IPS-15b (cell line): ENCODE measurements around the gene XIRP2.

Experiments used
- H3K27me3 ChIP-seq: one replicate; pipeline ENCODE4 v1.6.1; 2013; ENCODE audit warnings: low read length; ENCODE audit not compliant: control insufficient read depth, insufficient read depth
- H3K36me3 ChIP-seq: one replicate; pipeline ENCODE4 v1.6.1; 2013; ENCODE audit warnings: low read length; ENCODE audit not compliant: control insufficient read depth, insufficient read depth
- H3K4me1 ChIP-seq: one replicate; pipeline ENCODE4 v1.6.1; 2013; ENCODE audit warnings: mild to moderate bottlenecking, low read length; ENCODE audit not compliant: control insufficient read depth, insufficient read depth
- H3K4me3 ChIP-seq: one replicate; pipeline ENCODE4 v1.5.1; 2013; ENCODE audit warnings: low read depth, low read length
- H3K9ac ChIP-seq: one replicate; pipeline ENCODE4 v1.6.1; 2013; ENCODE audit warnings: low read depth, mild to moderate bottlenecking, low read length
- H3K9me3 ChIP-seq: one replicate; pipeline ENCODE4 v1.6.1; 2013; ENCODE audit warnings: mild to moderate bottlenecking, low read length; ENCODE audit not compliant: control insufficient read depth, insufficient read depth

XIRP2 gene

DNA sequence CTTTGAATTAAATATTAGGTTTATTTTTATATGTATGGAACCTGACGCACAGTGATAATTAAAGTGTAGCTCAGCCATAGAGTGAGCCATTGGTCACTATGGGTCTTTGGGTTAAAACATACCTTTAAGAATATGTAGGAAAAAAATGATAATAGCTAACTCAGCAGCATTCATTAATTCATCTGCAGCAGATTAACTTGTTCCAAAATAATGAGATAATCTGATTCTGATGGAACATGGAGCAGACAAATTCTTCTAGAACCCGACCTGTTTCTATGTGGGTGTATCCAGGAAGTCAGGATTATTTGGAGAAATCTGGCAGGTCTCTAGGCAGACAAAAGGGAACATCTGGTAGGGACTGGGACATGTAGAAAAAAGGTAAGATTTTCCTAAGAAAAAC, at the start of gene XIRP2:
TSS of gene XIRP2 (plus strand) at position 301 of the 400 bp plus-strand sequence. CDS start 15,003 bp downstream, outside the sequence.
- H3K36me3 ChIP-seq = no peaks in the 10 kb centered on the region
- H3K27me3 ChIP-seq = no peaks in the 10 kb centered on the region
- no peak within 1 kb of the TSS for H3K4me3 ChIP-seq
- no peaks in the 10 kb centered on the region for H3K9me3 ChIP-seq
- H3K9ac ChIP-seq = no peak within 1 kb of the TSS
- peaks cover 3% of the 10 kb centered on the region for H3K4me1 ChIP-seq

- Histone ChIP-seq H3K27me3 (no peaks in the 10 kb centered on the region), H3K9ac (no peak overlapping the region), H3K4me1 (peaks cover 3% of the 10 kb centered on the region), H3K9me3 (no peaks in the 10 kb centered on the region), H3K36me3 (no peaks in the 10 kb centered on the region), H3K4me3 (no peak overlapping the region)
These were observed 47.1 kb upstream of the XIRP2 start for GRCh38 chr2:166841152-166841551.

DNA sequence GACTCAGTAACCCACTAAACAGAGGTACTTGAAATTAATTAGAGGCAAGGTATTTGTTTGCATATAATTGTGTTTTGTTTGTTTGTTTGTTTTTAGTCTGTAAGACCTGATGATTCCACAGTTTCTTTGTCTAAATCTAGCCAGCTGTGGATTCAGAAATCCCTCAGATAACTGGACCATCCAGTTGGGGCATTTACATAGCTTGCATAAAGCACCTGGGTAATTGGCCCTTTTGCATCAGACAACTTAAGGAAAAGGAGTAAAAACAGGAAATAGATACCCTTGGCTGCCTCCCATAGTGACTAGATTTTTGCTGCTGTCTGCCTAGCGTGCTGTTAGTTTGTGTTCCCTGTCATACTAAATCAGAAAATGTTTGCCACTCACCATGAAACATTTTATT, 46.6 kb upstream of the XIRP2 start:
- Histone ChIP-seq H3K4me3 (no peak overlapping the region), H3K9me3 (no peaks in the 10 kb centered on the region), H3K36me3 (no peaks in the 10 kb centered on the region), H3K4me1 (peaks cover 3% of the 10 kb centered on the region), H3K27me3 (no peaks in the 10 kb centered on the region), H3K9ac (no peak overlapping the region)

DNA sequence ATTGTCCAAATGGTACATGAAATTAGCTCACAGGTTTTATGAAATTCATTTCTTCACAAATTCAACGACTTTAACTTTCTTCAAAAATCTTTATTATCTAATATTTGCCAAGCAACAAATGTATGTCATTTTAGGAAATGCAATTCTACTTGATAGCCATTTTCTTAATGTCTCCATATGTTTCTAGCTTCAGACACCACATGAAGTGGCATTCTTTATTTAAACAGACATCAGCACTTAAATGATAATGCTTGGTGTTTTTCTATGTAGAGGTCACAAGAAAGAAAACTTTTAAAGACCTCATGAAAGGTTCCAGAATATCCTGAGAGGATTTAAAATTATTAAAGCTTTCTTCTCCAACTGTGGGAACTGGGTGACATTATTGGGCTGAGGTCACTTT, 44.2 kb upstream of the XIRP2 start:
- H3K4me3 ChIP-seq = no peak overlapping the region
- H3K9ac ChIP-seq = no peak overlapping the region
- peaks cover 3% of the 10 kb centered on the region for H3K4me1 ChIP-seq
- no peaks in the 10 kb centered on the region for H3K36me3 ChIP-seq
- H3K9me3 ChIP-seq = no peaks in the 10 kb centered on the region
- H3K27me3 ChIP-seq = no peaks in the 10 kb centered on the region

DNA sequence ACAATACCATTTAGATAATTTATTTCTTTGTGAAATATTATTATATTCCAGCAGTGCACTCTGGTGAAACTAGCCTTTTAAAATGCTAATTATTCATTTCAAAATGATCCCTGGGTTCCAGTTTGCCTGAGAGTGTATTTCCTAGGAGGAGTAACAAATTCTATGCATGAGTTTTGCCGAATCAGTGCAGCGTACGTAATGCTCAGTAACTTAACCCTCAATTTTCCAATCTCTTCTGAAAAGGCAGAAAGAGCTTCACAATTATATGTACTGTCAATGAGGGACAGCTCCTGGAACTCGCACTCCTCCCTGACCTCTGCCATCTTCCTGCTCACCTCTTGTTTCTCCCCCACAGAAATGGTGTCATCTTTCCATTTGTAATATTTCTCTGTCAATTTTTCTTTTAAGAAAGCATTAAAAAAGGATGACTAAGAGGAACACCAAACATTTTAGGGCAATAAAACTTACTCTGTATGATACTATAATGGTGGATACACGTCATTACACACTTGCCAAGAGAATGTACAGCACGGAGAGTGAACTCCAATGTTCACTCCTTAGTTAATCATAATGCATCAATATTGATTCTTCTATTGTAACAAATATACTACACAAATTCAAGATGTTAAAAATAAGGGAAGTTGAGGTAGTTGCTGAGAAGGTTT, 25.7 kb upstream of the XIRP2 start:
- H3K4me3 ChIP-seq = no peak overlapping the region

GRCh38 chr2:166867874-166868514, 20.3 kb upstream of the XIRP2 start:
- no peaks in the 10 kb centered on the region for H3K4me1 ChIP-seq
- no peaks in the 10 kb centered on the region for H3K27me3 ChIP-seq
- no peaks in the 10 kb centered on the region for H3K36me3 ChIP-seq
- H3K9ac ChIP-seq = no peak overlapping the region
- no peak overlapping the region for H3K4me3 ChIP-seq
- no peaks in the 10 kb centered on the region for H3K9me3 ChIP-seq

More for the DNA sequence above, 25.7 kb upstream of the XIRP2 start:
- H3K9me3 ChIP-seq = no peaks in the 10 kb centered on the region
- no peaks in the 10 kb centered on the region for H3K27me3 ChIP-seq
- H3K9ac ChIP-seq = no peak overlapping the region
- H3K36me3 ChIP-seq = no peaks in the 10 kb centered on the region
- no peaks in the 10 kb centered on the region for H3K4me1 ChIP-seq

- H3K4me3 ChIP-seq = no peak overlapping the region
- no peak overlapping the region for H3K9ac ChIP-seq
- H3K9me3 ChIP-seq = no peaks in the 10 kb centered on the region
- no peaks in the 10 kb centered on the region for H3K27me3 ChIP-seq
- no peaks in the 10 kb centered on the region for H3K36me3 ChIP-seq
- no peaks in the 10 kb centered on the region for H3K4me1 ChIP-seq
These were observed 17.9 kb upstream of the XIRP2 start for GRCh38 chr2:166870346-166870745.

DNA sequence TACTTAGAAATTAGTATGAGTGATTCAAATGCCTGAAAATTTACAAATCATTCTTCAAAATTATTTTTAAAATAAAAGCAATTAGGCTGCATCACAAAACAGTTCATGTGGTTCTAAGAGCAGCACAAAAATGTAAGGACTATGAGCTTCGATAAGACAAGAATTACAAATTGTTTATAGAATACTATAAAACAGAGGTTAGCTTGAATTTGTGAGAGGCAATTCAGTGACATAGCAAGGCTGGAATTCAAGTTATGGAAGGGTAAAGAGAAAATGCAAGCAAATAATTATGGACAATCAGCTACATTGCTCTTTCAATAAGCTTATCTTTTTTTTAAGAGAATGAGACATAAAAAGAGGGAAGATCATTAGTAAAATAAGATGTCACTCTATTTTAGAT, 7.1 kb upstream of the XIRP2 start:
- H3K4me1 ChIP-seq = no peaks in the 10 kb centered on the region
- no peaks in the 10 kb centered on the region for H3K9me3 ChIP-seq
- no peaks in the 10 kb centered on the region for H3K36me3 ChIP-seq
- H3K9ac ChIP-seq = no peak overlapping the region
- no peak overlapping the region for H3K4me3 ChIP-seq
- no peaks in the 10 kb centered on the region for H3K27me3 ChIP-seq

DNA sequence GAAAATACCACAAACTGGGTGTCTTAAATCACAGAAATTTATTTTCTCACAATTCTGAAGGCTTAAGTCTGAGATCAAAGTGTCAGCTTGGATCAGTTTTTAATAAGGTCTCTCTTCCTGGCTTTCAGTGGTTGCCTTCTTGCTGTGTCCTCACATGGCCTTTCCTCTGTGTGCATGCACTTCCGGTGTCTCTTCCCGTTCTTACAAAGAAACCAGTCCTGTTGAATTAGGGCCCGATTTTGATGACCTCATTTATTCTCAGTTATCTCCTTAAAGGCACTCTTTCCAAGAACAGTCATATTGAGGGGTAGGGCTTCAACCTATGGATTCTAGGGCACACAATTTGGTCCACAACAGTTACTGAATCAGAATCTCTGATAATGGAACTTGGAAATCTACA, 5.4 kb upstream of the XIRP2 start:
- no peaks in the 10 kb centered on the region for H3K36me3 ChIP-seq
- no peak overlapping the region for H3K4me3 ChIP-seq
- no peaks in the 10 kb centered on the region for H3K27me3 ChIP-seq
- no peaks in the 10 kb centered on the region for H3K9me3 ChIP-seq
- H3K4me1 ChIP-seq = no peaks in the 10 kb centered on the region
- no peak overlapping the region for H3K9ac ChIP-seq

- Histone ChIP-seq H3K27me3 (no peaks in the 10 kb centered on the region), H3K36me3 (no peaks in the 10 kb centered on the region), H3K4me3 (no peak overlapping the region), H3K9me3 (no peaks in the 10 kb centered on the region), H3K4me1 (peaks cover 3% of the 10 kb centered on the region), H3K9ac (no peak overlapping the region)
These were observed 3.4 kb downstream of the XIRP2 start for GRCh38 chr2:166891727-166892126.

- no peak overlapping the region for H3K4me3 ChIP-seq
- no peaks in the 10 kb centered on the region for H3K36me3 ChIP-seq
- no peaks in the 10 kb centered on the region for H3K27me3 ChIP-seq
- H3K4me1 ChIP-seq = peaks cover 3% of the 10 kb centered on the region
- H3K9ac ChIP-seq = no peak overlapping the region
- no peaks in the 10 kb centered on the region for H3K9me3 ChIP-seq
These were observed 4.1 kb downstream of the XIRP2 start for GRCh38 chr2:166892397-166892796.

GRCh38 chr2:166895243-166895642, 7.0 kb downstream of the XIRP2 start:
- Histone ChIP-seq H3K27me3 (no peaks in the 10 kb centered on the region), H3K36me3 (no peaks in the 10 kb centered on the region), H3K9me3 (no peaks in the 10 kb centered on the region), H3K4me3 (no peak overlapping the region), H3K4me1 (peaks cover 3% of the 10 kb centered on the region), H3K9ac (no peak overlapping the region)
